Measurements from ENCODE around the gene KCNMA1.
"Not testable (repeated sequence)": the region's sequence is repeated elsewhere in the genome, so short reads cannot be mapped to it uniquely, and the experiment has no call there.

KCNMA1 gene

GRCh38 chr10:77421591-77421990 is 216.0 kb downstream of the KCNMA1 start:
- DNase-seq (ENCODE audit: low read depth in 2 of 3, low spot score in 2 of 3), result no peak

GRCh38 chr10:77420947-77421523 is 216.6 kb downstream of the KCNMA1 start:
- DNase-seq (ENCODE audit: low read depth in 2 of 3, low spot score in 2 of 3), result no peak

- DNase-seq (ENCODE audit: low read depth in 2 of 3, low spot score in 2 of 3), result no peak
These were observed 217.6 kb downstream of the KCNMA1 start for GRCh38 chr10:77419979-77420378.

GRCh38 chr10:77419056-77419455 is 218.6 kb downstream of the KCNMA1 start:
- no peak for DNase-seq (ENCODE audit: low read depth in 2 of 3, low spot score in 2 of 3)

GRCh38 chr10:77417806-77418640 is 219.6 kb downstream of the KCNMA1 start:
- DNase-seq (ENCODE audit: low read depth in 2 of 3, low spot score in 2 of 3), result no peak

GRCh38 chr10:77417359-77417758 is 220.2 kb downstream of the KCNMA1 start:
- DNase-seq (ENCODE audit: low read depth in 2 of 3, low spot score in 2 of 3), result no peak

DNA sequence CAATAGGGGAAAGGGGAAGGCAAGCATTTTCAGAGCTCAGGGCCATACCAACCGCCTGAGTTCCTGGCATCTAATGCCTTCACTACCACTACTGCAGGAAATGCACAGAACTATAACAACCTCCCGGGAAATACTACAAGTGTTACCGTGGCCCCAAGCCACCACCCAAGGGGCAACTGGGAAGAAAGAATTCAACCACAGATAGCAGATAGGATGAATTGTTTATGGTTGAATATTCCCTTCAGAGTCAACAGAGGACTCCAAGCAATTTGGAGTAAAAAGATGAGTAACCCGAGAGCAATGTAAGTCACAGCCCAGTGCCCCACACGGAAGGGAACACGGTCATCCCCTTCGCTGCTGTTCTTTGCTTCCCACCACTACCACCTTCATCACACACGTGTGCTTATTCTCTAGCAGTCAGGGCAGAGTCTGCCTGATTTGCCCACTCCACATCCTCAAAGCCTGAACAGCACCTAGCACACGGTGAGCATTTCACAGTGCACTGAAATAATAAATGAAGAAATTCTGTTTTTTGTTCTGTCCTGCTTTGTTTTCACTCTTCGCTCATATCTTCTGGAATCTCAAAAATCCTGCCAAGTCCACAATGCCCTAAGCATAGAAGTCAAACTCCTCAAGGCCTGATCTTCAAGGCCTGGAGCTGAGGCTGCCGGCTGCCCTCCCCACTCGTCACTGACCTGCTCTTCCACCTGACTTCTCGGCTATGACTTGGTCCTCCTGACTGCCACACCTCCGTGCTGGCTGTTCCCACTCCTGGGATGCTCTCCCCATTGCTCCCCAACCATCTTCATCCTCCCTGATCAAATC is 221.1 kb downstream of the KCNMA1 start:
- DNase-seq (ENCODE audit: low read depth in 2 of 3, low spot score in 2 of 3), result no peak

DNA sequence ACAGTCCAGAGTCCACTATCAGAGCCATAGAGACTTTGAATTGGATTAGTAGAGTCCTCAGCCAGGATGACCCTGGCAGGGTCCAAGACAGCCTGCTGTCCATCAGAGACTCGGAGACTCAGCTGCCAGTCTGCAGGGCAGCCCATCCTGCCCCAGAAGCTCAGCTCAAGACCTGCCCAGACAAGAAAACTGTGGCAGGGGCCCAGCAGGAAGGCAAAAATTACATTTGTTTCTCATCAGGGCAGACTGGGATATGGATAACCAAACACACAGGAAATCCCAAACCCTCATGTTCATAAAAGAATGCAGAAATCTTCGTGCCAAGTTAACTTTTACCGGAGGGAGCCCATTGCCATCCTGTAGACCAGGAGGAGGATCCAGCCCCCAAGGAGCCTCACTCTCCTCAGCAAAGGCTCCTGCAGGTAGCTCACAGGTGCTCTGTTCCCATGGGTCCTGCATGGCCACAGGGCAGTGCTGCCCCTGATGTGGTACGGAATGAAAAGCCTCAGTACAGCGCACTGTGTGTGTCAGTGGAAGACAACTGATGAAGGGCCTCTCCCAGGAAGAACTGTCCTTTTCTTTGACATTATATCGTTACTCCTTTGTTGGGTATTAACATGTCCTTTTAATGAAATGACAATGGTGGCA is 222.2 kb downstream of the KCNMA1 start:
- DNase-seq (ENCODE audit: low read depth in 2 of 3, low spot score in 2 of 3), result no peak

- DNase-seq (ENCODE audit: low read depth in 2 of 3, low spot score in 2 of 3), result no peak
These were observed 224.4 kb downstream of the KCNMA1 start for GRCh38 chr10:77413231-77413630.

- DNase-seq (ENCODE audit: low read depth in 2 of 3, low spot score in 2 of 3), result not testable (repeated sequence)
These were observed 225.0 kb downstream of the KCNMA1 start for GRCh38 chr10:77412573-77413133.

- no peak for DNase-seq (ENCODE audit: low read depth in 2 of 3, low spot score in 2 of 3)
These were observed 225.8 kb downstream of the KCNMA1 start for GRCh38 chr10:77411805-77412204.

DNA sequence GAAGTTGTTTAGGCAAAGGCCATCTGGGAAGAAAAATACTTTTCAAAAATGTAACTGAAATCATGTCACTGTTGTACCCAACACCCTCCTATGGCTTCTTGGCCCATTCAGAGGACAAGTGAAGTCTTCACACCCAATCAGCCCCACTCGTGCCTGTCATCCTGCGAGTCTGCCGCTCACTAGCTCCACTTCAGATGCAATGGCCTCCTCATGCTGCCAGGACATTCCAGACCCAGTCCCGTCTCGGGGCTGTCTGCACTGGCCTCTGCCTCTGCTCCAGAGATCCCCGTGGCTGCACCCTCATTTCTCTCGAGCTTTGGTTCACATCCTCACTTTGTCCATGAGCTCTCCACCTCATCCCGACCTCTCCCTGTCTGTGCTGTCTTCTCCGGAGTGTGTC is 227.1 kb downstream of the KCNMA1 start:
- DNase-seq (ENCODE audit: low read depth in 2 of 3, low spot score in 2 of 3), result no peak

DNA sequence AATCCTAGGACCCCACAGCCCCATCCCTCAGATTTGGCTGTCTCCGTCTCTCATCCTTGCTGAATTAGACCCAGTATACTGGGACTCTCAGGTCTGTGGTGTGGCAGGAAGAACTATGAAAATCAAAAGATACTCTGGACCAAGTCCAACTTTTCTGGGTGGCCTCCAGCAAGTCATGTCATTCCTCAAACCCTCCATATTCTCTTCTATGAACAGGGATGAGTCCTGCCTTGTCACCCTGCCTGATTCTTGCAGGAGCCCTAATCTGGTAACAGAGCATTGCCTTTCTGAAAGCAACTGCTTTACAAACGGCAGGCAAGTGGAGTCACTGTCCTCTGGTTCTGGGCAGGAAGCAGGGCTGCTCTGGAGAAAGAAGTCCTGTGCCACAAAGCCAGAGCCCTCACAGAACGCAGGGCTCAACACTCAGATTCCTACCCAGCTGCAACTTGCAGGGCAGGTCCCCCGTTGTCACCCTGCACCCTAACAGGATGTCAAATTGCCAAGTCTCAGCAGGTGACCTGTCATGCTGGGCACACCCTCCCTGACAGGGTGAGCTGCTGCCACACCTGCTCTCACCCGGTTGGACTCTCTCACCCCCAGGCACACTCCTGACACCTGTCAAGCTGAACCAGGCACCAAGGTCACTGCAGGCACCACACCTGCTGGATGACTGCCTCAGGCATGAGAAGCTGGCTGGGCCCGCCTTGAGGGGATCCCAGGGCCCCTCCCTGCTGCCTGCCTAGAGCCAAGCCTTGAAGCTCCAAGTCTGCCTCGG is 227.7 kb downstream of the KCNMA1 start:
- no peak for DNase-seq (ENCODE audit: low read depth in 2 of 3, low spot score in 2 of 3)

DNA sequence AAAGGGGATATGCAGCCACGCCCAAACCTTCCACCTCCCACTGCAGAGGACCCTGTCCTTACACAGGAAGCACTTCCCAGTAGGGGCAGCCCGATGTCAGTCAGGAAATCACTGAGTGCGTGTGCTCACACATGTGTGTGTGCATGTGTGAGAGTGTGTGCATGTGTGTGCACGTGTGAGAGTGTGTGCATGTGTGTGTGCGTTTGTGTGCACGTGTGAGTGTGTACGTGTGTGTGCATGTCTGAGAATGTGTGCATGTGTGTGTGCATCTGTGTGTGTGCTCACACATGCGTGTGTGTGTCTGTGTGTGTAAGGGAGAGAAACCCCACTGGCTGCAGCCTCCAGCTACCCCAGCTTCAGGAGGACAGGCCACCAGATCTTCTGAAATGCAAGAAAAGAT is 229.3 kb downstream of the KCNMA1 start:
- DNase-seq (ENCODE audit: low read depth in 2 of 3, low spot score in 2 of 3), result no peak

DNA sequence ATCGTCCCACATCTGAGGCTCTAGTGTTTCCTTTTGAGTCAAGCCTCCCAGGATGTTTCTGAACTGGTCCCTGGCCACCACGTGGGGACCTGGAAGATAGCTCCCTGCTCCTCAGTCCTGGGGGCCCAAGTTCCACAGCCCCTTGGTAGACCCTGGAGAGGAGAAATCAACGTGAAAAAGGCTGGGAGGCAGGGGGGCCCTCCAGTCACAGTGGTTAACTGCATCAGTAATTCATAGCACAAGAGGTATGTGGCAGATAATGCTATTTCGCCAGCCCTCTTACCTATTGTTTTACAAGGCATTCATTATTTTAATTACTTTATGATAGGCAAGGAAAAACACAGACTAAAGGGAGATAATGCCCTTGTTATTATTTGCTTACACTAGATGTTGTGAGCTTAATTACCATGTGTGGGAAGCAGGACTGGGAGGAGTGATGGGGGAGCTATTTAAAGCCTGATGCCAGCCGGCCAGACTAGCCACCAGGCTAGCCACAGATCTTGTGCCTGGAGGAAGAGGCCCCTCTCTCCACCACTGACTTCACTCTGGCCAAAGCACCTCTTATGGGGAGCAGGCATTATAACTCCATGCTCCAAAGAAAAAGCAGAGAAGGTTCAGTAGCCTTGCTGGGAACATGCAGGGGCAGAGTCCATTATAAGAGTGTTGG is 230.7 kb downstream of the KCNMA1 start:
- DNase-seq (ENCODE audit: low read depth in 2 of 3, low spot score in 2 of 3), result no peak

DNA sequence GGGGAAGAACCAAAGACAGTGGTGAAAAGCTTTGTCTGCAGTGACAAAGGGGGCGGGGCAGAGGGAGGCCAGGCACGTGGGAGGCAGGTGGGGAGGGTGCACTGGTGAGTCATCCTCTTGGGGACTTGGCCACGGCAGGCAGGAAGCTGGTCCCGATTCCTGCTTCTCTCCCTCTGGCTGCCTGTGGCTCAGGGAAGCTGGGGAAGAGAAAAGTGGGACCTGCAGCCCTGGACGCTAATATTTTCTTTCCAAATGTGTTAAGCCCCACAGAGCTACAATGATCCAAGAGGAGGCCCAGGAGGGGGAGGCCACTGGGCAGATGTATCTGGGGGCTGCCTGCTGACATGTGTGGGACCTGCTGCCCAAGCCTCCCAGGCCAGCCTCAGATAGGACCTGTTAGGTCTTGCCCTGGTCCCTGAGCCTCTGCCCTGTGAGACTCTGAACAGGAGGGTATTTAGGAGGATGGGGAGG is 231.8 kb downstream of the KCNMA1 start:
- DNase-seq (ENCODE audit: low read depth in 2 of 3, low spot score in 2 of 3), result no peak

GRCh38 chr10:77404810-77405209 is 232.8 kb downstream of the KCNMA1 start:
- no peak for DNase-seq (ENCODE audit: low read depth in 2 of 3, low spot score in 2 of 3)

- DNase-seq (ENCODE audit: low read depth in 2 of 3, low spot score in 2 of 3), result no peak
These were observed 233.8 kb downstream of the KCNMA1 start for GRCh38 chr10:77403761-77404160.

GRCh38 chr10:77401683-77402082 is 235.9 kb downstream of the KCNMA1 start:
- DNase-seq (ENCODE audit: low read depth in 2 of 3, low spot score in 2 of 3), result no peak

GRCh38 chr10:77400033-77400432 is 237.6 kb downstream of the KCNMA1 start:
- DNase-seq (ENCODE audit: low read depth in 2 of 3, low spot score in 2 of 3), result no peak

All from activated CD8-positive, alpha-beta memory T cell treated with anti-CD3 and anti-CD28 coated beads for 48 hours (primary cell).